Measurements from ENCODE around the gene TFAP2E. TPM values are rescaled to one million over a fixed set of nuclear protein-coding genes. Genes with fewer than 3 reads are reported as not detected.

TFAP2E gene
- total RNA-seq, 2 donors from 2014 or later, result 0.67 to 1.1 TPM

GRCh38 chr1:35554266-35555211 is 18.6 kb upstream of the TFAP2E start:
- no peak overlapping the region for H3K27ac ChIP-seq
- no peak for TF ChIP-seq CTCF (IDR thresholded peaks at IDR 0.05)
- H3K9ac ChIP-seq (ENCODE audit: low read depth in 2 of 2, low read length in 2 of 2), result no peak overlapping the region
- H3K36me3 ChIP-seq, result peaks cover 9% of the 10 kb centered on the region
- H3K4me3 ChIP-seq, result no peak overlapping the region
- H3K9me3 ChIP-seq, result no peaks in the 10 kb centered on the region
- no peaks in the 10 kb centered on the region for H3K27me3 ChIP-seq
- intact Hi-C loops (cut with DNase I), result no loop called here
- DNase-seq, result no peak
- no peaks in the 10 kb centered on the region for H3K4me1 ChIP-seq

GRCh38 chr1:35555212-35555584 is 17.9 kb upstream of the TFAP2E start:
- H3K4me1 ChIP-seq, result no peaks in the 10 kb centered on the region
- intact Hi-C loops (cut with DNase I), result no loop called here

GRCh38 chr1:35555601-35556477 is 17.3 kb upstream of the TFAP2E start:
- H3K4me1 ChIP-seq, result no peaks in the 10 kb centered on the region
- peak overlapping the region; percentile 67 for H3K4me3 ChIP-seq
- H3K27ac ChIP-seq, result peak overlapping the region; percentile 96
- no peaks in the 10 kb centered on the region for H3K9me3 ChIP-seq
- H3K27me3 ChIP-seq, result no peaks in the 10 kb centered on the region
- TF ChIP-seq CTCF (IDR thresholded peaks at IDR 0.05), result no peak
- peaks cover 6% of the 10 kb centered on the region for H3K36me3 ChIP-seq
- no peak for DNase-seq
- intact Hi-C loops (cut with DNase I), result no loop called here
- peak overlapping the region in 1 of 2 donors; percentile 93 for H3K9ac ChIP-seq (ENCODE audit: low read depth in 2 of 2, low read length in 2 of 2)

More at GRCh38 chr1:35555212-35555584, 17.9 kb upstream of the TFAP2E start:
- TF ChIP-seq CTCF (IDR thresholded peaks at IDR 0.05), result no peak
- Histone ChIP-seq H3K9ac (ENCODE audit: low read depth in 2 of 2, low read length in 2 of 2) (no peak overlapping the region), H3K36me3 (peaks cover 9% of the 10 kb centered on the region), H3K27ac (no peak overlapping the region), H3K4me3 (no peak overlapping the region), H3K27me3 (no peaks in the 10 kb centered on the region), H3K9me3 (no peaks in the 10 kb centered on the region)
- no peak for DNase-seq

- Histone ChIP-seq H3K9me3 (no peaks in the 10 kb centered on the region), H3K27ac (peak overlapping the region; percentile 96), H3K4me3 (peak overlapping the region; percentile 67), H3K27me3 (no peaks in the 10 kb centered on the region), H3K36me3 (peaks cover 6% of the 10 kb centered on the region), H3K9ac (ENCODE audit: low read depth in 2 of 2, low read length in 2 of 2) (peak overlapping the region; percentile 93 to 94), H3K4me1 (no peaks in the 10 kb centered on the region)
- intact Hi-C loops (cut with DNase I), result no loop called here
- DNase-seq, result peak; percentile 51
- no peak for TF ChIP-seq CTCF (IDR thresholded peaks at IDR 0.05)
Measured at GRCh38 chr1:35556484-35557117, 16.5 kb upstream of the TFAP2E start.

GRCh38 chr1:35557118-35557610 is 15.9 kb upstream of the TFAP2E start, which contains the start of gene KIAA0319L:
KIAA0319L (minus strand) TSS chr1:35557403; CDS start chr1:35554491, 2,912 bp downstream.
- Histone ChIP-seq H3K27me3 (no peaks in the 10 kb centered on the region), H3K9ac (ENCODE audit: low read depth in 2 of 2, low read length in 2 of 2) (peak within 1 kb of the TSS; percentile 93 to 94), H3K4me1 (no peaks in the 10 kb centered on the region), H3K9me3 (no peaks in the 10 kb centered on the region), H3K27ac (peak within 1 kb of the TSS; percentile 96), H3K4me3 (peak within 1 kb of the TSS; percentile 67), H3K36me3 (peaks cover 6% of the 10 kb centered on the region)
- no peak for TF ChIP-seq CTCF (IDR thresholded peaks at IDR 0.05)
- intact Hi-C loops (cut with DNase I), result no loop called here
- peak; percentile 91 for DNase-seq
